Caco-2 (cell line): Measurements from ENCODE around the gene GDF11. TPM values are rescaled to one million over a fixed set of nuclear protein-coding genes. Genes with fewer than 3 reads are reported as not detected.

Experiments used
- BruUV-seq: library from RNA; stranded (reverse); fragments of 400-500 nt; replicated peaks from 2 replicates; lab custom pipeline; 2021; lab: Mats Ljungman, UMichigan
- CTCF ChIA-PET: fragments of 300-600 bp; sonication (Branson Sonifier 250); formaldehyde crosslinking; loops from one replicate; lab custom pipeline; 2022; ENCODE audit warnings: antibody characterized with exemption; lab: Charles Lee
- POLR2A ChIA-PET: fragments of 300-600 bp; sonication (Branson Sonifier 250); formaldehyde crosslinking; loops from one replicate; lab custom pipeline; 2022; ENCODE audit warnings: antibody characterized with exemption; lab: Charles Lee
- DNase-seq, 2 experiments: peaks; one replicate each; pipeline versions ENCODE4 v3.0.0 to v3.0.0-alpha.2; 2020 to 2022
- H3K27me3 ChIP-seq: replicated peaks from 2 replicates; pipeline ENCODE4 v1.6.0; 2011; ENCODE audit warnings: low read length; ENCODE audit not compliant: control insufficient read depth, insufficient read depth
- H3K36me3 ChIP-seq: 2 replicates; pipeline ENCODE4 v1.5.1; 2011; ENCODE audit warnings: low read length; ENCODE audit not compliant: control insufficient read depth, insufficient read depth
- H3K4me1 ChIP-seq: fragments of 250-450 bp; sonication (Bioruptor Pico); 2 replicates; pipeline ENCODE4 v1.5.1; 2020; ENCODE audit warnings: mild to moderate bottlenecking
- H3K4me3 ChIP-seq: 2 replicates; pipeline ENCODE4 v1.5.1; 2011; ENCODE audit warnings: low read depth, mild to moderate bottlenecking, control low read depth, low read length
- H3K9me3 ChIP-seq: fragments of 250-450 bp; sonication (Bioruptor Pico); 2 replicates; pipeline ENCODE4 v1.5.1; 2020; ENCODE audit warnings: mild to moderate bottlenecking, moderate library complexity
- H3K27ac Mint-ChIP-seq: one replicate; pipeline ENCODE4 v1.8.0; 2022; ENCODE audit warnings: mixed read lengths; ENCODE audit not compliant: unreplicated experiment
- H3K27me3 Mint-ChIP-seq: one replicate; pipeline ENCODE4 v1.8.0; 2022; ENCODE audit warnings: mixed read lengths; ENCODE audit not compliant: insufficient read depth, unreplicated experiment
- H3K36me3 Mint-ChIP-seq: one replicate; pipeline ENCODE4 v1.8.0; 2022; ENCODE audit warnings: mild to moderate bottlenecking, mixed read lengths; ENCODE audit not compliant: insufficient read depth, unreplicated experiment
- H3K4me1 Mint-ChIP-seq: one replicate; pipeline ENCODE4 v1.8.0; 2022; ENCODE audit warnings: low read depth, mixed read lengths; ENCODE audit not compliant: unreplicated experiment
- H3K4me3 Mint-ChIP-seq: one replicate; pipeline ENCODE4 v1.8.0; 2022; ENCODE audit warnings: mild to moderate bottlenecking, moderate library complexity, mixed read lengths; ENCODE audit not compliant: unreplicated experiment
- H3K9me3 Mint-ChIP-seq: one replicate; pipeline ENCODE4 v1.8.0; 2022; ENCODE audit warnings: mixed read lengths; ENCODE audit not compliant: unreplicated experiment
- intact Hi-C: fragments of 100-400 bp; cut with micrococcal nuclease; formaldehyde crosslinking; loops from one replicate; pipeline ENCODE4 v1.10.0; 2022; ENCODE audit not compliant: unreplicated experiment
- total RNA-seq: library from RNA; stranded (reverse); gene quantifications from 2 replicates; pipeline ENCODE4 v1.2.3, GENCODE V29; 2022
- TF ChIP-seq, protein P1 (sequence below), 2 experiments: fragments of 200-600 bp in 1 of 2; IDR thresholded peaks; 1 replicate in 1 of 2; 2 replicates in 1 of 2; pipeline versions ENCODE4 v1.5.1 to v1.8.0; 2011 to 2022; ENCODE audit warnings: antibody characterized with exemption in 1 of 2, control low read depth in 1 of 2, inconsistent platforms in 1 of 2, low read depth in 1 of 2, low read length in 1 of 2, mild to moderate bottlenecking in 1 of 2, moderate library complexity in 1 of 2; ENCODE audit not compliant: insufficient read depth in 1 of 2, severe bottlenecking in 1 of 2, unreplicated experiment in 1 of 2

The GDF11 gene
- total RNA-seq, 1 experiment from 2014 or later, result 11.0 TPM

DNA sequence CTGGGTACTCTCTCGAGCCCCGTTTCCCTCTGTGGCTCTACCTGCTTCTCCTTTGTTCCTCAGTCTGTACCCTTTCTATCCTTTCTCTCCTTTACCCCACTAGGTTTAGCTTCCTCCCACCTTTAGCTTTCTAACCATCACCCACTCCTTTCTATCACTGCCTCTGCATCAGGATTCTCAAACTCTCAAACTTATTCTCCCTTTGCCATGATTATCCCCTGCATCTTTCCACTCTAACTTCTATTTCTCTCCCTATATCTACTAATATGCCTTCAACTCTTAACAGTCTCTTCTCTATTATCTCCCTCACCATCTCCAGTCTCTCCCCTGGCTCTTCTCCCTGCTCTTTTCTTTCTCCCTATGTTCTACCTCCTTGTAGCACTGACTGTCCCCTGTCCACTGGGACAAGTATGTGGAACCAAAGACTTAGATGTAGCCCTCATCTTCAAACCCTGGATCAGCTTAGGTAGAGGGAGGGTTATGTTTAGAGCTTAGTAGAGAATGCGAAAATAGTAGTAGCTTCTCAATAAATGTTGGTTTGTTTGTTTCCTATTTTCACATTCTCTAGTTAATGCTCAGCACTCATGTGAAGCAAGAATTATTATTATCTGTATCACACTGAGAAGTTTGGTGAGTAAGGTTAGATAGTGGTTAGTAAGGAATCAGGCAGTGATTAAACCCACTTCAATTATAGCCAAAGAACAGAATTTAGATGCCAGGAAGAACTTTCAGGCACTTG, 3.4 kb downstream of the GDF11 start:
- Histone ChIP-seq H3K4me3 (no peak overlapping the region), H3K9me3 (no peaks in the 10 kb centered on the region), H3K36me3 (peaks cover 2% of the 10 kb centered on the region; the same call in 1 of the 2 replicates), H3K4me1 (peaks cover 14% of the 10 kb centered on the region), H3K27me3 (no peaks in the 10 kb centered on the region)
- no peaks in the 10 kb centered on the region for H3K27me3 Mint-ChIP-seq
- no peaks in the 10 kb centered on the region for H3K9me3 Mint-ChIP-seq
- peak overlapping the region; percentile 43 for H3K4me3 Mint-ChIP-seq
- ChIA-PET POLR2A (no interaction called here), CTCF (interaction anchor here (2.0 kb wide), 1 partner anchor 8 kb away, joined by 6 read pairs; no protein-coding TSS in a partner anchor)
- TF ChIP-seq, protein P1, sequence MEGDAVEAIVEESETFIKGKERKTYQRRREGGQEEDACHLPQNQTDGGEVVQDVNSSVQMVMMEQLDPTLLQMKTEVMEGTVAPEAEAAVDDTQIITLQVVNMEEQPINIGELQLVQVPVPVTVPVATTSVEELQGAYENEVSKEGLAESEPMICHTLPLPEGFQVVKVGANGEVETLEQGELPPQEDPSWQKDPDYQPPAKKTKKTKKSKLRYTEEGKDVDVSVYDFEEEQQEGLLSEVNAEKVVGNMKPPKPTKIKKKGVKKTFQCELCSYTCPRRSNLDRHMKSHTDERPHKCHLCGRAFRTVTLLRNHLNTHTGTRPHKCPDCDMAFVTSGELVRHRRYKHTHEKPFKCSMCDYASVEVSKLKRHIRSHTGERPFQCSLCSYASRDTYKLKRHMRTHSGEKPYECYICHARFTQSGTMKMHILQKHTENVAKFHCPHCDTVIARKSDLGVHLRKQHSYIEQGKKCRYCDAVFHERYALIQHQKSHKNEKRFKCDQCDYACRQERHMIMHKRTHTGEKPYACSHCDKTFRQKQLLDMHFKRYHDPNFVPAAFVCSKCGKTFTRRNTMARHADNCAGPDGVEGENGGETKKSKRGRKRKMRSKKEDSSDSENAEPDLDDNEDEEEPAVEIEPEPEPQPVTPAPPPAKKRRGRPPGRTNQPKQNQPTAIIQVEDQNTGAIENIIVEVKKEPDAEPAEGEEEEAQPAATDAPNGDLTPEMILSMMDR (IDR thresholded peaks at IDR 0.05; ENCODE audit: insufficient read depth in 1 of 2, low read depth in 1 of 2, low read length in 1 of 2, severe bottlenecking in 1 of 2, unreplicated experiment in 1 of 2), result no peak
- peaks cover 22% of the 10 kb centered on the region for H3K36me3 Mint-ChIP-seq
- DNase-seq, result no peak
- intact Hi-C loops, result loop anchor here (10.0 kb wide), 1 partner anchor 368 kb away; the partner anchor contains the start of genes RPL41 and ZC3H10
- no TSS peak for BruUV-seq
- peak overlapping the region; percentile 33 for H3K27ac Mint-ChIP-seq
- H3K4me1 Mint-ChIP-seq, result peaks cover 21% of the 10 kb centered on the region

DNA sequence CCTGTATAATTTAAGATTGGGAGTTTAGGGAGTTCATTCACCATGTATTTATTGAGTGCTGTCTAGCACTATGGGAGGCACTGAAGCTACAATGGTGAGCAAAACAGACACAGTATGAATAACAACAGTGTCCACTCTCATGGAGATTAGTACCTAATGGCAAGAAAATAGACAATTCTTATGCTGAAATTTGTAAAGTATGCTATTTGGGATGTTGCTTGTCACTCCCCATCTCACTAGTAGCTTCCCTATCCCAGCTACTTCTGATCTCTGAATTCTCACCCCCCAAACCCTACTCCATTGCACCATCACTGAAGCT, 4.0 kb downstream of the GDF11 start:
- Mint-ChIP-seq H3K27me3 (no peaks in the 10 kb centered on the region), H3K36me3 (peaks cover 22% of the 10 kb centered on the region), H3K4me1 (peaks cover 20% of the 10 kb centered on the region), H3K27ac (no peak overlapping the region), H3K4me3 (no peak overlapping the region), H3K9me3 (no peaks in the 10 kb centered on the region)
- BruUV-seq, result no TSS peak
- ChIA-PET POLR2A (no interaction called here), CTCF (interaction anchor here (2.0 kb wide), 1 partner anchor 8 kb away, joined by 6 read pairs; no protein-coding TSS in a partner anchor)
- H3K9me3 ChIP-seq, result no peaks in the 10 kb centered on the region
- H3K36me3 ChIP-seq, result peaks cover 2% of the 10 kb centered on the region; the same call in 1 of the 2 replicates
- no peak overlapping the region for H3K4me3 ChIP-seq
- intact Hi-C loops, result loop anchor here (10.0 kb wide), 1 partner anchor 368 kb away; the partner anchor contains the start of genes RPL41 and ZC3H10
- H3K4me1 ChIP-seq, result peaks cover 14% of the 10 kb centered on the region
- H3K27me3 ChIP-seq, result no peaks in the 10 kb centered on the region
- DNase-seq, result no peak
- TF ChIP-seq, protein P1 (IDR thresholded peaks at IDR 0.05; ENCODE audit: insufficient read depth in 1 of 2, low read depth in 1 of 2, low read length in 1 of 2, severe bottlenecking in 1 of 2, unreplicated experiment in 1 of 2), result no peak

DNA sequence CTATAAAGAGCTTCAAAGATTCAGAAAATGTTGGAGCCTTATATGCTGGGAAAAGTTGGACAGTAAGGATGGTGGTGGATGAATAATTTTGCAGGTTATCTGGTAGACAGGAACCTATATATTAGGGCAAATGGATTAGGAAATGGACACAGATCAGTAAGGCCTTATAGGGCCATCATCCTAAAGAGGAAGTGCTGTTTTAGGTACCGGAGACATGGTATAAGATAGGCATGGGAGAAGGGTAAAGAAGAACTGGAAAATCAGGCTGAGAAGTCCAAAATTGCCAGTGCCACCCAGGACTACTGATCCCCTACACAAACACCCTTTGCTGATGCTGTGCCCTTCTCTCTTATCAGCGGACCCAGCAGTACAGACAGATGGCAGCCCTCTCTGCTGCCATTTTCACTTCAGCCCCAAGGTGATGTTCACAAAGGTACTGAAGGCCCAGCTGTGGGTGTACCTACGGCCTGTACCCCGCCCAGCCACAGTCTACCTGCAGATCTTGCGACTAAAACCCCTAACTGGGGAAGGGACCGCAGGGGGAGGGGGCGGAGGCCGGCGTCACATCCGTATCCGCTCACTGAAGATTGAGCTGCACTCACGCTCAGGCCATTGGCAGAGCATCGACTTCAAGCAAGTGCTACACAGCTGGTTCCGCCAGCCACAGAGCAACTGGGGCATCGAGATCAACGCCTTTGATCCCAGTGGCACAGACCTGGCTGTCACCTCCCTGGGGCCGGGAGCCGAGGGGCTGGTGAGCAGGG, 5.5 kb downstream of the GDF11 start:
- H3K4me1 Mint-ChIP-seq, result peaks cover 9% of the 10 kb centered on the region

More for the DNA sequence above, 5.5 kb downstream of the GDF11 start:
- ChIA-PET CTCF (interaction anchor here (1.4 to 2.0 kb wide), 2 partner anchors 10 to 11 kb away, joined by 4 to 6 read pairs; no protein-coding TSS in a partner anchor), POLR2A (no interaction called here)
- intact Hi-C loops, result loop anchor here (10.0 kb wide), 1 partner anchor 366 kb away; the partner anchor contains the start of genes RPL41 and ZC3H10
- Histone ChIP-seq H3K4me3 (no peak overlapping the region), H3K27me3 (no peaks in the 10 kb centered on the region), H3K4me1 (peaks cover 11% of the 10 kb centered on the region), H3K9me3 (no peaks in the 10 kb centered on the region), H3K36me3 (peaks cover 2% of the 10 kb centered on the region)
- H3K36me3 Mint-ChIP-seq, result peaks cover 33% of the 10 kb centered on the region
- no peaks in the 10 kb centered on the region for H3K9me3 Mint-ChIP-seq
- H3K27me3 Mint-ChIP-seq, result no peaks in the 10 kb centered on the region
- H3K4me3 Mint-ChIP-seq, result no peak overlapping the region
- H3K27ac Mint-ChIP-seq, result no peak overlapping the region
- TF ChIP-seq, protein P1 (IDR thresholded peaks at IDR 0.05; ENCODE audit: insufficient read depth in 1 of 2, low read depth in 1 of 2, low read length in 1 of 2, severe bottlenecking in 1 of 2, unreplicated experiment in 1 of 2), result no peak
- no TSS peak for BruUV-seq
- DNase-seq, result no peak
